IMR-90 (cell line): ENCODE results near the gene BAIAP2L1. TPM values are rescaled to one million over a fixed set of nuclear protein-coding genes. Genes with fewer than 3 reads are reported as not detected.
A peak's percentile ranks its signal among the peaks of the same experiment; 100 is the strongest.

Experiments
- ATAC-seq: fragments of 200-7000 bp; cut with Tn5 transposase; 2 replicates; pipeline ENCODE4 v1.9.1; 2020; ENCODE audit warnings: low read depth, mild to moderate bottlenecking, moderate library complexity
- BruUV-seq: library from RNA; stranded (reverse); fragments of 400-500 nt; replicated peaks from 2 replicates; lab custom pipeline; 2021; lab: Mats Ljungman, UMichigan
- CTCF ChIA-PET: fragments of 300-600 bp; formaldehyde crosslinking; extraction: SDS; loops from one replicate; lab custom pipeline; 2021; ENCODE audit warnings: antibody characterized with exemption; lab: Yijun Ruan, JAX
- POLR2A ChIA-PET: fragments of 300-600 bp; sonication (Branson Sonifier 250); formaldehyde crosslinking; loops from one replicate; lab custom pipeline; 2022; ENCODE audit warnings: antibody characterized with exemption; ENCODE audit not compliant: unreplicated experiment; lab: Charles Lee
- DNase-seq: peaks from one replicate; pipeline ENCODE4 v3.0.0; 2013
- H2AFZ ChIP-seq: replicated peaks from 2 replicates; pipeline ENCODE3; 2013; ENCODE audit warnings: low read length, mild to moderate bottlenecking; ENCODE audit not compliant: poor library complexity
- H2AK5ac ChIP-seq: 2 replicates; pipeline ENCODE4 v1.6.1; 2013; ENCODE audit warnings: low read depth, low read length, inconsistent platforms
- H2AK9ac ChIP-seq: replicated peaks from 2 replicates; pipeline ENCODE3; 2013; ENCODE audit warnings: mild to moderate bottlenecking, low read depth, low read length, moderate library complexity; ENCODE audit not compliant: poor library complexity
- H2BK120ac ChIP-seq: 2 replicates; pipeline ENCODE4 v1.6.1; 2013; ENCODE audit warnings: low read depth, low read length, inconsistent platforms
- H2BK15ac ChIP-seq: 3 replicates; pipeline ENCODE4 v1.6.1; 2013; ENCODE audit warnings: low read depth, low read length, inconsistent platforms
- H2BK20ac ChIP-seq: 2 replicates; pipeline ENCODE4 v1.6.1; 2013; ENCODE audit warnings: low read depth, mild to moderate bottlenecking, inconsistent platforms, low read length, moderate library complexity
- H2BK5ac ChIP-seq: 2 replicates; pipeline ENCODE4 v1.6.1; 2013; ENCODE audit warnings: mild to moderate bottlenecking, low read depth, low read length, inconsistent platforms; ENCODE audit not compliant: poor library complexity, severe bottlenecking
- H3K14ac ChIP-seq: replicated peaks from 2 replicates; pipeline ENCODE4 v1.6.1; 2013; ENCODE audit warnings: low read depth, low read length, inconsistent platforms
- H3K18ac ChIP-seq: 2 replicates; pipeline ENCODE4 v1.6.1; 2013; ENCODE audit warnings: low read depth, low read length, control low read depth
- H3K23ac ChIP-seq: 2 replicates; pipeline ENCODE4 v1.6.1; 2013; ENCODE audit warnings: low read depth, low read length, inconsistent platforms
- H3K27ac ChIP-seq: 2 replicates; pipeline ENCODE4 v1.5.1; 2013; ENCODE audit warnings: mild to moderate bottlenecking, control low read depth, low read length; ENCODE audit not compliant: insufficient read depth
- H3K27me3 ChIP-seq: 2 replicates; pipeline ENCODE4 v1.6.1; 2013; ENCODE audit warnings: low read length; ENCODE audit not compliant: control insufficient read depth, insufficient read depth
- H3K36me3 ChIP-seq: 2 replicates; pipeline ENCODE4 v1.6.1; 2013; ENCODE audit warnings: low read length, mixed read lengths; ENCODE audit not compliant: control insufficient read depth, insufficient read depth
- H3K4ac ChIP-seq: 2 replicates; pipeline ENCODE4 v1.6.1; 2013; ENCODE audit warnings: low read depth, low read length, inconsistent platforms
- H3K4me1 ChIP-seq: 2 replicates; pipeline ENCODE4 v1.6.1; 2013; ENCODE audit warnings: low read length, mixed read lengths; ENCODE audit not compliant: control insufficient read depth, insufficient read depth
- H3K4me2 ChIP-seq: 2 replicates; pipeline ENCODE4 v1.6.1; 2013; ENCODE audit warnings: low read depth, mild to moderate bottlenecking, control low read depth, low read length, moderate library complexity
- H3K4me3 ChIP-seq: 2 replicates; pipeline ENCODE4 v1.5.1; 2013; ENCODE audit warnings: low read depth, mild to moderate bottlenecking, control low read depth, low read length, moderate library complexity; ENCODE audit not compliant: insufficient read depth
- H3K56ac ChIP-seq: 2 replicates; pipeline ENCODE4 v1.6.1; 2013; ENCODE audit warnings: low read length, inconsistent platforms; ENCODE audit not compliant: insufficient read depth; ENCODE audit errors: extremely low read depth
- H3K79me1 ChIP-seq, 2 experiments: 2 replicates each; pipeline ENCODE4 v1.6.1; 2013; ENCODE audit warnings: low read length in 2 of 2, inconsistent platforms in 1 of 2, low read depth in 1 of 2
- H3K9ac ChIP-seq: 2 replicates; pipeline ENCODE4 v1.6.1; 2013; ENCODE audit warnings: low read depth, low read length, control low read depth
- H3K9me1 ChIP-seq: 2 replicates; pipeline ENCODE4 v1.6.1; 2013; ENCODE audit warnings: low read length, inconsistent platforms; ENCODE audit not compliant: insufficient read depth
- H3K9me3 ChIP-seq: 2 replicates; pipeline ENCODE4 v1.6.1; 2013; ENCODE audit warnings: low read length; ENCODE audit not compliant: control insufficient read depth, insufficient read depth
- H4K20me1 ChIP-seq: 2 replicates; pipeline ENCODE4 v1.6.1; 2013; ENCODE audit warnings: low read length, inconsistent platforms; ENCODE audit not compliant: insufficient read depth
- H4K5ac ChIP-seq: 2 replicates; pipeline ENCODE4 v1.6.1; 2013; ENCODE audit warnings: mild to moderate bottlenecking, low read depth, low read length, control low read depth
- H4K8ac ChIP-seq, 2 experiments: 2 replicates each; pipeline ENCODE4 v1.6.1; 2013; ENCODE audit warnings: low read depth in 2 of 2, low read length in 2 of 2, control low read depth in 1 of 2, inconsistent platforms in 1 of 2
- H4K91ac ChIP-seq: 2 replicates; pipeline ENCODE4 v1.6.1; 2013; ENCODE audit warnings: low read depth, low read length, inconsistent platforms; ENCODE audit not compliant: insufficient read depth
- BHLHE40 ChIP-seq: fragments of 150-350 bp; IDR thresholded peaks from 2 replicates; pipeline ENCODE4 v1.6.1; 2016; ENCODE audit warnings: mild to moderate bottlenecking, low read depth, low read length
- CEBPB ChIP-seq: IDR thresholded peaks from 2 replicates; pipeline ENCODE4 v1.6.1; 2012; ENCODE audit warnings: low read depth, low read length, improper control_type of control experiment
- CHD1 ChIP-seq: IDR thresholded peaks from 2 replicates; pipeline ENCODE4 v1.6.1; 2012; ENCODE audit warnings: low read depth, low read length, improper control_type of control experiment
- ELK1 ChIP-seq: fragments of 150-350 bp; IDR thresholded peaks from 2 replicates; pipeline ENCODE4 v1.6.1; 2016; ENCODE audit warnings: low read depth, mild to moderate bottlenecking, low read length, moderate library complexity, borderline replicate concordance
- FOS ChIP-seq: fragments of 150-350 bp; IDR thresholded peaks from 2 replicates; pipeline ENCODE4 v1.6.1; 2016; ENCODE audit warnings: low read depth, low read length
- MAFK ChIP-seq: IDR thresholded peaks from 2 replicates; pipeline ENCODE4 v1.6.1; 2012; ENCODE audit warnings: low read depth, low read length, improper control_type of control experiment
- MAZ ChIP-seq: IDR thresholded peaks from 2 replicates; pipeline ENCODE4 v1.6.1; 2012; ENCODE audit warnings: low read depth, mild to moderate bottlenecking, low read length, improper control_type of control experiment, moderate library complexity, borderline replicate concordance
- MXI1 ChIP-seq: IDR thresholded peaks from 2 replicates; pipeline ENCODE4 v1.6.1; 2012; ENCODE audit warnings: low read depth, mild to moderate bottlenecking, low read length, moderate library complexity, borderline replicate concordance
- NFE2L2 ChIP-seq: fragments of 150-350 bp; IDR thresholded peaks from 2 replicates; pipeline ENCODE4 v1.6.1; 2016; ENCODE audit warnings: low read depth, mild to moderate bottlenecking, low read length
- POLR2A ChIP-seq: IDR thresholded peaks from 2 replicates; pipeline ENCODE4 v1.6.1; 2012; ENCODE audit warnings: mild to moderate bottlenecking, low read depth, low read length
- RAD21 ChIP-seq: IDR thresholded peaks from 2 replicates; pipeline ENCODE4 v1.6.1; 2012; ENCODE audit warnings: low read length, improper control_type of control experiment
- RCOR1 ChIP-seq: IDR thresholded peaks from 2 replicates; pipeline ENCODE4 v1.6.1; 2012; ENCODE audit warnings: mild to moderate bottlenecking, low read length, improper control_type of control experiment; ENCODE audit not compliant: insufficient replicate concordance
- RFX5 ChIP-seq: IDR thresholded peaks from 2 replicates; pipeline ENCODE4 v1.8.0; 2012; ENCODE audit warnings: low read depth, mild to moderate bottlenecking, low read length, moderate library complexity
- SMC3 ChIP-seq: fragments of 150-350 bp; IDR thresholded peaks from 2 replicates; pipeline ENCODE4 v1.6.1; 2016; ENCODE audit warnings: low read depth, mild to moderate bottlenecking, antibody characterized with exemption, low read length, moderate library complexity
- WGBS, 2 experiments: methylation state at CpG; one replicate each; pipeline versions ENCODE4 v1.1.5 to v1.1.7; 2013; ENCODE audit warnings: missing lambda C conversion rate in 2 of 2; ENCODE audit not compliant: insufficient read length in 1 of 2; ENCODE audit errors: extremely low coverage in 2 of 2; 5-methylcytosine and 5-hydroxymethylcytosine counted together
- dilution Hi-C: fragments of 300-500 bp; cut with HindIII; formaldehyde crosslinking; loops from one replicate; pipeline ENCODE4 v1.14.3; 2018; ENCODE audit warnings: low sequenced_read_pairs; ENCODE audit not compliant: unreplicated experiment
- in situ Hi-C: fragments of 300-500 bp; cut with MboI; formaldehyde crosslinking; loops from 3 replicates; pipeline ENCODE4 v1.14.3; 2019; ENCODE audit warnings: low sequenced_read_pairs, inconsistent platforms, mixed read lengths
- intact Hi-C: fragments of 100-400 bp; cut with micrococcal nuclease; formaldehyde crosslinking; loops from 2 replicates; pipeline ENCODE4 v1.10.0; 2022
- polyA plus RNA-seq, 3 experiments: library from polyadenylated mRNA; depleted of rRNA; stranded (reverse); fragments of >200 nt; gene quantifications; 2 replicates each; pipeline ENCODE4 v1.2.3, GENCODE V29; 2012; ENCODE audit warnings: low replicate concordance in 1 of 3
- total RNA-seq: library from RNA; depleted of rRNA; stranded (reverse); fragments of >200 nt; gene quantifications from 2 replicates; pipeline ENCODE4 v1.2.3, GENCODE V29; 2012

BAIAP2L1 gene
- total and polyA plus RNA-seq, 2 of the 4 experiments (the other 2 are of a cell fraction), result 2.2 to 6.0 TPM

DNA sequence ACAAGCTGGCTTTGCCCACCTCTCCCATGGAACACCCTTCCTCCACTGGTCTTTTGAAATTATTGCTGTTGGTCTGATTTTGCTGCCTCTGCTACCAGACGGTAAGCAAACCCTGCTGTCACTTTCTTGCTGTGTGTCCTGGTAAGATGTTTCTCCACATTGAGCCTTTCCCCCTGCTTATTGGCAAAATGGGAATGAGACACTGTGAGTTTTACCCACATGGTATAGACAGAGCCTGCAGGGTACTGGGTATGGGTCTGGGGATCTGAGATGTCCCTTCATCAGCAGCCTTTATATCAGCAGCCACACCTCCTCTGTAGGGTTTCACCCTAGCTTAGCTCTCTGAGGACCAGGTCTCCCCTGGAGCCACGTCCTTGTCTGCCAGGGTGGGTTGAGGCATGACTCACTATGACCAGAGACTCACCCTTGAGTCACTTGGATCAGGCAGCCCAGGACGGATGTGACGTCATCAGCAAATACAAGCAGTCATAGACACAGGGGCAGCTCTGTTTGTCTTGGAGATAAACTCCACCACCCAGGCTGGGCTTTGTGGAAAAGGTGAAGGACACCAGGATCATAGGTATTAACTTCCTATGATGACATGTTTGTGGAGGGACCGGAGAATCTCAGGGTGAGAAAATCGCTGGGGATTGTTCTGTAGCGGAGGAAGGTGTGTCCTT lies 17.9 kb upstream of the BAIAP2L1 start:
- peak overlapping the region; percentile 61 to 96 for H4K8ac ChIP-seq
- peak overlapping the region; percentile 86 for H4K91ac ChIP-seq
- H2BK120ac ChIP-seq, result peak overlapping the region; percentile 99
- H3K4me3 ChIP-seq, result no peak overlapping the region
- peak overlapping the region; percentile 91 for H2BK5ac ChIP-seq
- peaks cover 0 to 5% of the 10 kb centered on the region in 2 experiments; a peak in 1 of 4 replicates for H3K79me1 ChIP-seq
- H3K4ac ChIP-seq, result peak overlapping the region; percentile 97
- peaks cover 12% of the 10 kb centered on the region; the same call in 1 of the 2 replicates for H3K9me1 ChIP-seq
- peaks cover 14% of the 10 kb centered on the region for H3K4me1 ChIP-seq
- dilution Hi-C loops (no loop called here), intact Hi-C loops (no loop called here), in situ Hi-C loops (no loop called here)
- peak overlapping the region; percentile 4; the same call in 1 of the 2 replicates for H3K4me2 ChIP-seq
- H3K9me3 ChIP-seq, result no peaks in the 10 kb centered on the region
- peak overlapping the region; percentile 93 for H3K23ac ChIP-seq
- H4K5ac ChIP-seq, result peak overlapping the region; percentile 28
- DNase-seq, result peak; percentile 98
- H2AFZ ChIP-seq, result peak overlapping the region; percentile 85
- H4K20me1 ChIP-seq, result no peaks in the 10 kb centered on the region
- no TSS peak for BruUV-seq
- ATAC-seq, result peak; percentile 84
- H2AK5ac ChIP-seq, result peak overlapping the region; percentile 80
- H3K14ac ChIP-seq, result peak overlapping the region; percentile 96
- H3K56ac ChIP-seq, result peak overlapping the region; percentile 60
- TF ChIP-seq NFE2L2 (0 out of 2 replicates have a peak, but pooled peaks have one; percentile 32), FOS (peak; percentile 99), RCOR1 (no peak), SMC3 (no peak), POLR2A (no peak), CHD1 (no peak), RFX5 (no peak), BHLHE40 (peak; percentile 48; the same call in 1 of the 2 replicates), RAD21 (no peak), MAFK (no peak), MAZ (no peak), MXI1 (no peak), CEBPB (peak; percentile 33; the same call in 1 of the 2 replicates), ELK1 (no peak)
- H2BK20ac ChIP-seq, result peak overlapping the region; percentile 96
- H2BK15ac ChIP-seq, result peak overlapping the region; percentile 86
- ChIA-PET CTCF (interaction anchor here (0.6 kb wide), 1 partner anchor 451 kb away, joined by 3 read pairs; no protein-coding TSS in a partner anchor), POLR2A (no interaction called here)
- peak overlapping the region; percentile 43; the same call in 1 of the 2 replicates for H3K18ac ChIP-seq
- no peaks in the 10 kb centered on the region for H3K27me3 ChIP-seq
- H3K36me3 ChIP-seq, result no peaks in the 10 kb centered on the region
- WGBS, 2 experiments, result no CpG with 5 or more reads among the region's 7 CpGs
- no peak overlapping the region for H3K9ac ChIP-seq
- H2AK9ac ChIP-seq, result peak overlapping the region; percentile 97
- peak overlapping the region; percentile 40 for H3K27ac ChIP-seq
